Stimulated activated memory B cell treated with anti-CD40 and anti-IgM and Interleukin-4, amounts not matched to agents 10 μg/mL and 1 μg/mL and 100 μg/mL, for 72 hours (primary cell): ENCODE measurements around the gene PBX1.

Experiments
- ATAC-seq: fragments of 150-1000 bp; cut with Tn5 transposase; 2 replicates; pipeline ENCODE4 v1.10.0; 2021
- H3K27ac Mint-ChIP-seq: one replicate; pipeline ENCODE4 v1.8.0; 2022; ENCODE audit warnings: mild to moderate bottlenecking, mixed read lengths
- H3K27me3 Mint-ChIP-seq: one replicate; pipeline ENCODE4 v1.8.0; 2022; ENCODE audit warnings: mixed read lengths
- H3K36me3 Mint-ChIP-seq: one replicate; pipeline ENCODE4 v1.8.0; 2022; ENCODE audit warnings: mixed read lengths
- H3K4me1 Mint-ChIP-seq: one replicate; pipeline ENCODE4 v1.8.0; 2022; ENCODE audit warnings: mixed read lengths
- H3K4me3 Mint-ChIP-seq: one replicate; pipeline ENCODE4 v1.8.0; 2022; ENCODE audit warnings: mild to moderate bottlenecking, moderate library complexity, mixed read lengths
- H3K9me3 Mint-ChIP-seq: one replicate; pipeline ENCODE4 v1.8.0; 2022; ENCODE audit warnings: mixed read lengths

The PBX1 gene

DNA sequence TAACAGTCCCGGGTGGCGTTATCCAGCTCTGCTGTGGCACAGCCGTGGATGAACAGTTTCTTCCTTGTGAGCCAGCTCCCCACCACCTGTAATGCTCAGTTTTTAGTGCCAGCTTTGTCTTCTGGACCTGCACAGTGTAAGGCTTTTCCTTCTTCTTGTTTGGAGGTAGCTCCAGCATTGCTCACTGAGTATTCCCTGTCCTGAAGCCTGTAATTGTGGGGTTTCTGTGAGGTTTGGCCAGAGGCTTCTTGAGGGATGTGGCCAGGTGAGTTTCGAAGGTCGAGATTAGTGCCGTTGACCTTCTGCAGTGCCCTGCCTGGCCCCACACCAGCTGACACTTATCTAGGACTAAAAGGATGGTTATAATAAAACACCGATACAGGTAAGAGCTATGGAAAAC is 75.0 kb downstream of the PBX1 start:
- H3K4me1 Mint-ChIP-seq = no peaks in the 10 kb centered on the region
- no peaks in the 10 kb centered on the region for H3K9me3 Mint-ChIP-seq
- H3K27me3 Mint-ChIP-seq = no peaks in the 10 kb centered on the region
- no peak for ATAC-seq
- no peak overlapping the region for H3K27ac Mint-ChIP-seq
- no peaks in the 10 kb centered on the region for H3K36me3 Mint-ChIP-seq
- H3K4me3 Mint-ChIP-seq = no peak overlapping the region

DNA sequence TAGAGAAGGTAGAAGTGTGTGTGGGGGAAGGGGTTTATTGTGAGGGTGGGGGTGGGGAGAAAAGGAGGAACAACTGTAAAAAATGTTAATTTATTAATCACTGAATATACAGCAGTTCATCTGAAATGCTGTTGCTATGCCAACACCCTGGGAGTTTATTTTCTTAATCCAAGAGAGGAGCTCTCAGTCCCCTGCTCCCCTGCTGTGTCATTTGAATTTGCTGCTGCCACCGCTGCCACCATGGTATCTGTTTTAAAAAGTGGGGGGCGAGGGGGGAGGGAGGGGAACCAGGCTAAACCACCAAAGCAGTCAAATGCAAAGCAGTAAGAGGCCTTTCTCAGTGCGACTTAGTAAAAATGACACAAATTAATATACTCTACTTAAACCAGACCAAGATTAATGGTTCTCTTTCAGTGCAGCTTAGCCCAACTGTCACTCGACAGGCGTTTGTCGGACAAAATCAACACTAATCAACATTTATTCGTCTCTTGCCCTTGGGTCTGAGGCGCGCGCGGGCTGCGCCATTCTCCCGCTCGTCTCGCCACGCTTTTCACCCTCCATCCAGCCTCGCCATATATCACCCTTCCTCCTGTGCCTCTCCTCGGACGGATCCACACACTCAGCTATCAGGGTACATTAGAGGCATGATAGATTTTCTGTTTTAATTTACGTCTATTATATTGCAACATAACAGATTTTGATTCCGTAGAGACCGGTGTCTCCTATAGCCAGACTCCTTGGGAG is 76.2 kb downstream of the PBX1 start:
- Mint-ChIP-seq H3K27ac (no peak overlapping the region), H3K36me3 (no peaks in the 10 kb centered on the region), H3K4me1 (no peaks in the 10 kb centered on the region), H3K9me3 (no peaks in the 10 kb centered on the region), H3K27me3 (no peaks in the 10 kb centered on the region), H3K4me3 (no peak overlapping the region)
- ATAC-seq = no peak

DNA sequence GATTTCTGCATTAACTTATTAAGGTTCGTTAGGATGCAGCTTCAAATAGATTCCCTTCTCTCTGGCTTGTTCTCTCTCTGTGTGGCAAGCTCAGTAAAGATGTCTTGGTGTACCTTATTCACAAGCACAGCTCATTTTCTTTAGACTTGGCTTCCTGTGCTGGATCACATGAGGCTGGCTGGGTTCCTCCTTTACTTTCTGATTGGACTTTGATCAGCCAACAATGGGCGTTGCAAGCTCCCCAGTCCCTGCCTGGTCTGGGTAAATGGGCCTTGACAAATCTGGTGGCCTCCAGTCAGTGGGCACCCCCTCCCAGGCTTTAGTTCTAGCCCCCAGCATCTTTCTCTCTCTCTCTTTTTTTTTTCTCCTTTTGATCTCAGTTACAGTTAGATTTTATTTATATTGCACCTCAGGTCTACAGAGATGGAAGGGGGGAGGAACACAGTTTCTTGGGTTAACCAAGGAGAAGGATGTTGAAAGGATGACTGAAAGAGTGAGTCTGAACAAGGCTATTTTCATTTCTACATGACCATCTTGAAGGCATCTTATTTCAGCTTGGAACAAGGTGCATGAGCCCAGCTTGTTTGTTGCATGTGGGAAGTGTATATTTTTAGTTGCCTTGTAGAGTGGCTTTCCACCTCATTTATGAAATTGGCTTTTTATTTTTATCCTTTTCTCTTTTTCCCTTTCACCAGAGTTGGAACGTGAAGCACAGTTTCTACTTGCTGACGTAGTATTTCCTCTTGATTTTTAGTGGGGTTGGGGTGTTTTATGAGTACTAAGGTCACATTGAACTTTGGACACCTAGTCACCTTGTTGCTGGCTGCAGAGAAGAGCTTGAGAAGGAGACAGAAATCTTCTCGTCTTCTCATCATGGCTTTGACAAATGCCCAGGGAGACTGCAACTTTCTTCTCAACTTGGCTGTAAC is 77.1 kb downstream of the PBX1 start:
- H3K9me3 Mint-ChIP-seq = no peaks in the 10 kb centered on the region
- no peak overlapping the region for H3K4me3 Mint-ChIP-seq
- H3K4me1 Mint-ChIP-seq = no peaks in the 10 kb centered on the region
- no peak overlapping the region for H3K27ac Mint-ChIP-seq
- no peak for ATAC-seq
- H3K27me3 Mint-ChIP-seq = no peaks in the 10 kb centered on the region
- no peaks in the 10 kb centered on the region for H3K36me3 Mint-ChIP-seq

DNA sequence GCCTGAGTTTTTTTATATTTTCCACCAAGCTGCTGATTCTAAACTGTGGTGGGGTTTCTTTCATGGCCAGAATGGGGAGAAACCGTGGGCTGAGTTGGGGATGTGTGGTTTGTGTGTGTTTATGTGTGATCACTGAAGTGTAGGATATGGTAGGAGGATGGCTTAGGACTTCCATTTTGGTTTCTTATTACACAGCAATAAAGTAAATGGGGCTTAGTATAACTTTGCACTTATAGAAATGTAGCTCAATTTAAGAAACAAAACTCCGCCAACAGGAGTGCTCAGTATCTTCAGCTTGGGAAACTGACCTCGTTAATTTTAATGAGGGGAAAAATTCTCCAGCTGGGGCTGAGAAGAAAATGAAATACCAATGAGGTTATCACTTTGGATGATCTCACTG is 77.8 kb downstream of the PBX1 start:
- Mint-ChIP-seq H3K9me3 (no peaks in the 10 kb centered on the region), H3K4me1 (no peaks in the 10 kb centered on the region), H3K4me3 (no peak overlapping the region), H3K36me3 (no peaks in the 10 kb centered on the region), H3K27ac (no peak overlapping the region), H3K27me3 (no peaks in the 10 kb centered on the region)
- no peak for ATAC-seq

DNA sequence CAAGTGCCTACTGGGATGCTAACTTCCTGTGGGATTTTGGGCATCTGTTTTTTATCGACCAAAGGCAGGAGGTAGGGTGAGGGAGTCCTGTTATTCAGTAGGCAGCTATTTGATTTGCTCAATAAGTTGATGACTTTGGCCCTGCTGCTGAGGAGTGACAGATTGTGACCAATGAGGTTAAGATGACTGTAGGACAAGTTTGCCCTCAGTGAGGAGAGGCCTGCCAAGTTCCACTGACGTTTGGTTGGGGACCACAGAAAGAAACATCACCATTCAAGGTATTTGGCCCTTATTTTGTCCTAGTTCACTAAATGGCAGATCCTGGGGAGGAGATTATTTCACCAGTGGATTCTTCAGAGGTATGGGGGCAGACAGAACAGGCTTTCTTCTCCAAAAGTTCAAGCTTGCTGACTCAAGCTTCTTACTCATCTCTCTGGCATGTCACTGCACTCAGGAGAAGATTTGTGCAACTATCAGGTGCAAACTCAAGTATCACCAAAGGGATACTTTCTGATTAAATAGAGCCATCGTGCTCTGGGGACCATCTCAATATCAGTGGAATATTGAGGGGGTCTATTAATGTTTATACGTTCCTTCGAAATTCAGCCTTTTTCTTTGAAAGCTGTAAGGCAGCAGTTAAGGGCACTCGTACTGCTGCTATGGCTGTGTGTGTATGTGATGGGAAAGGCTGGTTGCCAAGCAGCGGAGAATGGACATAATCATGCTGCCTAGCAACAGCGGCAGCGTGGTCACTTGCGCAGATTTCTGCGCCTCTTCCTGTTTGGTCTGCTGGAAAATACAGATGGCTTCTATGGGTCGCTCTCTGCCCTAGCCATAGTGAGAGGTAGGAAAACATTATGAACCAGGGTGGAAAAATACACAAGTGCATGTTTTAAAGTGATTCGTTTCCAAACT is 78.7 kb downstream of the PBX1 start:
- no peaks in the 10 kb centered on the region for H3K36me3 Mint-ChIP-seq
- no peaks in the 10 kb centered on the region for H3K27me3 Mint-ChIP-seq
- H3K4me3 Mint-ChIP-seq = no peak overlapping the region
- H3K4me1 Mint-ChIP-seq = no peaks in the 10 kb centered on the region
- H3K27ac Mint-ChIP-seq = no peak overlapping the region
- no peaks in the 10 kb centered on the region for H3K9me3 Mint-ChIP-seq
- ATAC-seq = no peak

DNA sequence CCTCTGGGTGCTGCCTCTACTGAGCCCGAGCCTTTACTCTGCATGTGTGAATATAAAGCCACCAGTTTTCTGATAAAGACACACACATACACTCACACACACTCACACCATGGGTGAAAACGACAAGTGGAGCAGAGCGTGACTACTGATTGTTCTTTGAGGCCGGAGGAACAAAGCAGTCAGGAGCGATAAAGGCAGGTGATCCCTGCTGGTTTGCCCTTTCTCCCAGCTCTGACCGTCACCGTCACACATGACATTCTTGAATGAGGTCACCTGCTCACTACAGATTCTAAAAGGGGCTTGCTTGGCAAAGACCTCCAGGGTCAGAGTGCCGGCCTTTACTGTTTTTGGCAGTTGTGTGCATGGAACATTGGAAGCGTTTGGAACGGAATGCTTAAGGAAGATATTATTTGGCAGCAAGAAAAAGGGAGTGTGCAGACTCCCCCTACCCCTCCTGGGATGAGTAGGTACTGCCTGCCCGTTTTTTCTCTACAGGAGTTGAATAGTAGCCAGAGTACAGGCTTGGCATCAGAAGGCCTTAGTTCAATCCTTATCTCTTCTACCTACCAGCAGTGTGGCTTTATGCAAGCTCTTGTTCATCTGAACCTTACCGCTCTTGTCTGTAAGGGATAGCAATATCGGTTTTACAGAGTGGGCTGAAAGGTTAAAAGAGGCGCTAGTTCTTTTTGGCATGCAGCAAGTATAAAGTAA is 79.7 kb downstream of the PBX1 start:
- no peak overlapping the region for H3K4me3 Mint-ChIP-seq
- H3K27ac Mint-ChIP-seq = no peak overlapping the region
- H3K4me1 Mint-ChIP-seq = no peaks in the 10 kb centered on the region
- H3K27me3 Mint-ChIP-seq = no peaks in the 10 kb centered on the region
- H3K36me3 Mint-ChIP-seq = no peaks in the 10 kb centered on the region
- no peak for ATAC-seq
- no peaks in the 10 kb centered on the region for H3K9me3 Mint-ChIP-seq

DNA sequence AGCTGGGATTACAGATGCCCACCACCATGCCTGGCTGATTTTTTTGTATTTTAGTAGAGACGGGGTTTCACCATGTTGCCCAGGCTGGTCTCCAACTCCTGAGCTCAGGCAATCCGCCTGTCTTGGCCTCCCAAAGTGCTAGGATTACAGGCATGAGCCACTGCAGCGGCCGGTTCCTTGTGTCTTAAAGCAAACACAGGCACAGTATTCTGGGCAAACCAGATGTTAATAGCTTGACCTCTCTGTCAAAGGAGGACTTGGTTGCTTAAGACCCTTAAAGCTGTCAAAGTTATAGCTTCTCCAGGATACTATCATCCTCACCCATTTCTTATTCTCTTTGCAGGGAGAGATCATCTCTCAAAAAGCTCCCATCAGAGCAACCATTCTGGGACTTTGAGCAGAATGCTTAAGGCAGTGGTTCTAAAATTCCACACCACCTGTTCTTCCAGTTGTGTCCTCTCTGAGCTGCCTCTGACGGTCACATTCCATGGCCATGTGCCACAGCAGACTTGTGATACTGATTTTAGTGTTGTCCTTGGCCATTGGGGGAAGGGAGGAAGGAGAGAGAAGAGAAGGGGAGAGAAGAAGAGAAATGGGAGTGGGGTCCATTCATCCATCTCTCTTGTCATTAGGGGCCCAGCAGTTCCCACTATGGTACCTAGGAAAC is 81.8 kb downstream of the PBX1 start:
- Mint-ChIP-seq H3K9me3 (no peaks in the 10 kb centered on the region), H3K4me1 (no peaks in the 10 kb centered on the region), H3K27me3 (no peaks in the 10 kb centered on the region), H3K27ac (no peak overlapping the region), H3K4me3 (no peak overlapping the region), H3K36me3 (no peaks in the 10 kb centered on the region)
- no peak for ATAC-seq

DNA sequence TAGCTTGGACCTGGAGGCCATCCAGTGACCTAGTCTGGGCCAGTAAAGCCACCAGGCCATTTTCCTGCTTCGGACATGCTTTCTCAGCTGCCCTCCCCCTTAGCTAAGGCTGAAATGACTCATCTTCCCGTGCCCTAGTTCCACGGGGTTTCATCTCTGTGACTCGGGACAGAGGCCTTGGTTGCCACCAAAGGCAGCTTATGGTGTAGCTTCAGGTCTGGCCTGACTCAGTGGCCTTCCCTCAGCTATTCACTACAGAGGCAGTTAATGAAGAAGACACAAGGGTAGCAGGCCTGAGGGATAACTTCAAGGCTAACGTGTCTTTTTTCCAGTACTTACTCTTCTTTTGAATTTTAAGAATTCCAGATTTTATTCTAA is 82.4 kb downstream of the PBX1 start:
- no peaks in the 10 kb centered on the region for H3K36me3 Mint-ChIP-seq
- H3K9me3 Mint-ChIP-seq = no peaks in the 10 kb centered on the region
- no peak for ATAC-seq
- H3K4me3 Mint-ChIP-seq = no peak overlapping the region
- H3K27me3 Mint-ChIP-seq = no peaks in the 10 kb centered on the region
- H3K27ac Mint-ChIP-seq = no peak overlapping the region
- no peaks in the 10 kb centered on the region for H3K4me1 Mint-ChIP-seq

DNA sequence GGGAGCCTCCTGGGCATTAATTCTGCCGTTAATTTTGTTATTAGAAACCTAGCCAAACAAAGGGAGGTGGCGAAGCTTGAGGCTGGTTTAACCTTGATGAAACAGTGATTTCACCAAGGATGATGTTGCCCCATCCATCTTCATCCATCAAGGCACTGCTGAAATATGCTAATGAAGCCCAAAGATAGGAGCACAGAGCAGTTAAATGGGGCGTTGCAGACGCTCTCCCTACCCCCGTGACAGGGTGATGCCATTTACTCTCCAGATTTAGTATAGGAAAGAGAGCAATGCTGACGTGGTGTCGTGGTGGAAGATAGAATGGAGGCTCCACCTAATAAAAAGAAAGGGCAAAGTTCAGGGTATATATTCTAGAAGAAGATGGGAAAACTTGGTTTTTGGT is 84.0 kb downstream of the PBX1 start:
- H3K27ac Mint-ChIP-seq = no peak overlapping the region
- no peak overlapping the region for H3K4me3 Mint-ChIP-seq
- no peak for ATAC-seq
- no peaks in the 10 kb centered on the region for H3K9me3 Mint-ChIP-seq
- H3K27me3 Mint-ChIP-seq = no peaks in the 10 kb centered on the region
- no peaks in the 10 kb centered on the region for H3K4me1 Mint-ChIP-seq
- no peaks in the 10 kb centered on the region for H3K36me3 Mint-ChIP-seq

DNA sequence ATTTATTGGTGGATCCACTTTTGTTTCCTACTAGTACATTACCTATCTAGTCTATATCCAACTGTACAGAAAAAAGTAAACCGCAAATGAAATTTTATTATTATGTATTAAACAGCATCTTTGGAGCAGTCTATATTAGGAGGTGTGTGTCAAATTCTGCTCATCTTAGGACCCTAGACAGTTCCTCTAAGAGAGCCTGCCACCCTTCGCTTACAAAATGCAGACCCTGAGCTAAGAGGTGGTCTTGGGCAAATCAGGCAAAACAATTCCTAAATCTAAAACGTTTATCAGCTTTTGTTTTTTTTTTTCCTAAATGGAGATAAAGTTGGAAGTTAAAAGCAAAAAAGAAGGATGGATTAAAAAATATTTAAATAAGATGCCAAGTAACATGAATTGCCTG is 85.3 kb downstream of the PBX1 start:
- ATAC-seq = no peak
- H3K4me3 Mint-ChIP-seq = no peak overlapping the region
- no peak overlapping the region for H3K27ac Mint-ChIP-seq
- H3K4me1 Mint-ChIP-seq = no peaks in the 10 kb centered on the region
- no peaks in the 10 kb centered on the region for H3K9me3 Mint-ChIP-seq
- H3K27me3 Mint-ChIP-seq = no peaks in the 10 kb centered on the region
- H3K36me3 Mint-ChIP-seq = no peaks in the 10 kb centered on the region

DNA sequence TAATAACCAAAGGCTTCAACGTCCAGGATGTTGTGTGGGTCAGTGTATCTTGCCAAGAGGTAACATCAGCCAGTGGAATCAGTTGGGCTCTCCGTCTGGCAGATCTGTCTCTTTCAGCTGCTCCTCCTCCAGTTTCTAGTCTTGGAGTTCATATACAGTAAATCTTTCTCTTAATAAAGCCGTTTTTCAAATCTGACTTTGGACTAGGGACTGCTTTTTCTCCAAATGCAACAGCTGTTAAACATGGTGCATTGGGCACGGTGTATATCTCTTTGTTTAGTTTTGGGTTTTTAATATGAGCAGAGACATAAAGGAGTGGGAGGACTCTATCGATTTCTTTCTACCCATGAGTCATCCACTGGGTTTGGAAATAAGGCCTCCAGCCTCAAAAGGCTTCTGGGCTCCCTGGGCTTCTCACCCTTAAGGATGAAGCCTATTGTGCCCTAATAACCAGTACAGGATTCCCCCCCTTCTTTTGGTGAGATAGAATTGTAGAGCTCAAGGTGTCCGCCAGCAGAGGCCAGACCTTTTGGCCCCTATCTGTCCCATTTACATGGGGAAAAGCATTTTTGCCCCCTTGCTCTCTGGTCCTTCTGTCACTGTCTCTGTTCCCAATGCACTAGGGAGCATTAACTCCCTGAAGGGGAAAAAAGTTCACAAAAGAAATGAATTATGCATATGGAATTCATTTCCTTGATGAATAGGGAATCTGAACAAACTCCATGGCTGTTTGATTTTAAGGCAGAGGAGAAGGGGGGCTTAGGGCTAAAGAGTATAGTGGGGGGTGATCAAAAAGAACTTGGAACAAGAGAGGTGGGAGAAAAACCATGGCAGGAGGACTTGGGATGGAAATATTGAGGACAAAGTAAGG is 86.0 kb downstream of the PBX1 start:
- Mint-ChIP-seq H3K27ac (no peak overlapping the region), H3K4me3 (no peak overlapping the region), H3K27me3 (no peaks in the 10 kb centered on the region), H3K4me1 (no peaks in the 10 kb centered on the region), H3K36me3 (no peaks in the 10 kb centered on the region), H3K9me3 (no peaks in the 10 kb centered on the region)
- ATAC-seq = no peak

DNA sequence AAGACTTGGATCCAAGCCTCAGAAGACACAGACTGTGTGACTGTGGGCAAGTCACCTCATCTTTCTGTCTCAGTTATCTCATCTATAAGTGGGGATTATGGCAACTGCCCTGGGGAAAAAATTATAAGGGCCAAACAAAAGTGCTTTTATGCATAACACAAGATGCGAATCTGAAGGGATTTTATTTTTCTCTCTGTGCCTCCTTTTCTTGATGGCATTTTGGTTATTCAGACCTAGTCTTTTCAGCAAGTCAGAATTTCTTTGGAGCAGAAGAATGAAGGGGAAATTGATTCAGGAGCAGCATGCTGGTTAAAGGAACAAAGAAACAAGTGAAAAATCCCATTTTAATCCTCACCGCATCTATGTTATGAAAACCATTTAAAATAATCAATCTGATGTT is 86.9 kb downstream of the PBX1 start:
- Mint-ChIP-seq H3K27me3 (no peaks in the 10 kb centered on the region), H3K36me3 (no peaks in the 10 kb centered on the region), H3K27ac (no peak overlapping the region)

DNA sequence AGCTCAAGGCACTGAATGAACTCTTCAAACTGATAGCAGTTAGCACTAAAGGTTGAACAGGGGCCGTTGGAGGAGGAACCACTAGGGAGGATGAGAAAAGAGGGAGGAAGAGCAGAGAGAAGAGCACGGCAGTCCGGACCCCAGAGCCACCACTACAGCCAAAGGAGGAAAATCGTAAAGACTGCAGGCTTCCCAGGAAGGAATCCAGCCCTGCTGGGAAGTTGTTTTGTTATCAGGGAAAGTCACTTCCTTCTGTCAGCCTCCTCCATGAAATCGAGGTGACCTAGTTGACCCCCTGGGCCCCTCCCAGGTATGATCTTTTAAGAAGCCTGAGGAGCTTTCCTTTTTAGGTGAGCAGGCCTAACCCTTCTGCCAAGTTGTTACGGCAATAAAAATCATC is 88.2 kb downstream of the PBX1 start:
- no peak for ATAC-seq
- no peaks in the 10 kb centered on the region for H3K36me3 Mint-ChIP-seq
- H3K27ac Mint-ChIP-seq = no peak overlapping the region
- no peaks in the 10 kb centered on the region for H3K9me3 Mint-ChIP-seq
- H3K27me3 Mint-ChIP-seq = no peaks in the 10 kb centered on the region
- H3K4me3 Mint-ChIP-seq = no peak overlapping the region
- no peaks in the 10 kb centered on the region for H3K4me1 Mint-ChIP-seq

More for the DNA sequence above, 86.9 kb downstream of the PBX1 start:
- H3K4me3 Mint-ChIP-seq = no peak overlapping the region
- no peaks in the 10 kb centered on the region for H3K9me3 Mint-ChIP-seq
- no peak for ATAC-seq
- H3K4me1 Mint-ChIP-seq = no peaks in the 10 kb centered on the region

DNA sequence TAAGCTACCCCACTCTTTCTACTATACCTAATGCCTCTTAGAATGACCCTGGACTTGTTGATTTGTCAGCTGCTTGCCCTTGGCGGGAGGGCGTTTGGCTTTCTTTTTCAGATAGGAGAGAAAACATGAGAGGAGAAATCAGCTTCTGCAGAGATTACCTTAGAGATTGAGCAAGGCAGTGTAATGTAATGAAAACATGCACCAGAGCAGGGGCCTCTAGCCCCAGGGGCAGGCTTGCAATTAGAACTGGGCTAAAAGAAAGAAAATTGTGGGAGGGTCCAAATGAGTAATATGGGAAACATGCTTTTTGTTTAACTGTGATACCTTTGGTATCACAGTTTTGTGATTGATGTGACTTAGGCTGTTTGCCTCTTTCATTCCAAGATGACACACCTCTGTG is 89.7 kb downstream of the PBX1 start:
- no peak overlapping the region for H3K4me3 Mint-ChIP-seq
- no peak for ATAC-seq
- H3K27ac Mint-ChIP-seq = no peak overlapping the region

More for the DNA sequence above, 89.7 kb downstream of the PBX1 start:
- Mint-ChIP-seq H3K36me3 (no peaks in the 10 kb centered on the region), H3K27me3 (no peaks in the 10 kb centered on the region), H3K4me1 (no peaks in the 10 kb centered on the region), H3K9me3 (no peaks in the 10 kb centered on the region)
